ENCODE measurements around the gene TCEA3. TPM values are rescaled to one million over a fixed set of nuclear protein-coding genes. Genes with fewer than 3 reads are reported as not detected.

TCEA3 gene
- total and polyA plus RNA-seq, 2 of the 4 experiments (the other 2 are of a cell fraction), result 3.0 to 6.3 TPM

- peaks cover 0 to 15% of the 10 kb centered on the region in 2 experiments; a peak in 2 of 4 replicates for H3K79me1 ChIP-seq (ENCODE audit: low read depth in 1 of 2, low read length in 2 of 2)
- H3K27me3 ChIP-seq (ENCODE audit: control insufficient read depth, insufficient read depth, low read length), result no peaks in the 10 kb centered on the region
- ChIA-PET CTCF (no interaction called here), POLR2A (ENCODE audit: unreplicated experiment) (no interaction called here)
- H3K56ac ChIP-seq (ENCODE audit: extremely low read depth, insufficient read depth, low read length), result no peak overlapping the region
- no peak overlapping the region for H3K4me3 ChIP-seq (ENCODE audit: insufficient read depth, low read depth, low read length)
- WGBS, 2 experiments (ENCODE audit: extremely low coverage in 2 of 2, insufficient read length in 1 of 2), result no CpG with 5 or more reads among the region's 2 CpGs
- no peak for TF ChIP-seq CTCF (conservative IDR thresholded peaks at IDR 0.05; ENCODE audit: low read depth, low read length)
- no peak for TF ChIP-seq USF2 (IDR thresholded peaks at IDR 0.05; ENCODE audit: low read depth, low read length)
- 0 out of 2 replicates have a peak, but pooled peaks cover 7% of the 10 kb centered on the region for H4K20me1 ChIP-seq (ENCODE audit: insufficient read depth, low read length)
- H4K5ac ChIP-seq (ENCODE audit: low read depth, low read length), result no peak overlapping the region
- no peak for DNase-seq
- H2AFZ ChIP-seq (replicated peaks; ENCODE audit: low read length, poor library complexity), result no peak overlapping the region
- ATAC-seq (ENCODE audit: low read depth), result no peak
- H3K27ac ChIP-seq (ENCODE audit: insufficient read depth, low read length), result no peak overlapping the region
- dilution Hi-C loops (cut with HindIII; ENCODE audit: low sequenced_read_pairs, unreplicated experiment), result no loop called here
- H2BK20ac ChIP-seq (ENCODE audit: low read depth, low read length), result no peak overlapping the region
- no peak overlapping the region for H2AK9ac ChIP-seq (replicated peaks; ENCODE audit: low read depth, low read length, poor library complexity)
- H2BK15ac ChIP-seq (ENCODE audit: low read depth, low read length), result no peak overlapping the region
- H3K18ac ChIP-seq (ENCODE audit: low read depth, low read length), result no peak overlapping the region
- no peaks in the 10 kb centered on the region for H3K36me3 ChIP-seq (ENCODE audit: control insufficient read depth, insufficient read depth, low read length)
- H3K9me3 ChIP-seq (ENCODE audit: control insufficient read depth, insufficient read depth, low read length), result no peaks in the 10 kb centered on the region
- no peak overlapping the region for H4K8ac ChIP-seq (ENCODE audit: low read depth in 2 of 2, low read length in 2 of 2)
- H3K23ac ChIP-seq (ENCODE audit: low read depth, low read length), result no peak overlapping the region
- H3K9ac ChIP-seq (ENCODE audit: low read depth, low read length), result no peak overlapping the region
- no peak overlapping the region for H3K14ac ChIP-seq (replicated peaks; ENCODE audit: low read depth, low read length)
- peaks cover 32% of the 10 kb centered on the region for H3K9me1 ChIP-seq (ENCODE audit: insufficient read depth, low read length)
- no peak overlapping the region for H2BK120ac ChIP-seq (ENCODE audit: low read depth, low read length)
- H4K91ac ChIP-seq (ENCODE audit: insufficient read depth, low read depth, low read length), result no peak overlapping the region
- H3K4ac ChIP-seq (ENCODE audit: low read depth, low read length), result no peak overlapping the region
- no peak overlapping the region for H3K4me2 ChIP-seq (ENCODE audit: low read depth, low read length)
- H3K4me1 ChIP-seq (ENCODE audit: control insufficient read depth, insufficient read depth, low read length), result peaks cover 23% of the 10 kb centered on the region
- H2BK5ac ChIP-seq (ENCODE audit: low read depth, low read length, poor library complexity, severe bottlenecking), result no peak overlapping the region
- intact Hi-C loops (cut with micrococcal nuclease), result no loop called here
- in situ Hi-C loops (cut with MboI; ENCODE audit: low sequenced_read_pairs), result no loop called here
- no peak overlapping the region for H2AK5ac ChIP-seq (ENCODE audit: low read depth, low read length)
- BruUV-seq (replicated peaks), result no TSS peak
These were observed 28.2 kb downstream of the TCEA3 start for GRCh38 chr1:23396380-23396779.

All from IMR-90 (cell line).